Measurements from ENCODE around the gene MRPS11. TPM values are rescaled to one million over a fixed set of nuclear protein-coding genes. Genes with fewer than 3 reads are reported as not detected.

Gene MRPS11
- total and polyA plus RNA-seq, 9 of the 15 experiments (the other 6 are each of a cell fraction or from before 2014, with no cell fraction given), result 28.3 to 83.2 (median 53.1) TPM

DNA sequence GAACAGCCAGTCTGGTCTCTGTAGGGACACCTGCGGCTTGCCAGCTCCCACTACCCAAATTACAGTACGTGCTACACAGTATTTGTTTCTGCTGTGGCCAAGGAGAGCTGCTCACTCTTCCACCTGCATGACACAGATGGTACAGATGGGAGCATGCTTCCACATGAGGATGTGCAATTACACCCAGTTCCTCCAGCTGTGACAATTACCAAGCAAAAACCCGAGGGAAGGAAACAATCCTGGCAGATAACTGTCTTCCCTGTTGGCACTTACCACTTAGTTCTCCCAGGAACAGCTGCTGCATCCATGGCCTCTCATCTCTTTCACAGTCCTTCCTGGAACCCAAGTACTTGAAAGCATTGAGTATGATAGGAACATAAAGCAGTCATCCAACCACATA is 44.6 kb downstream of the MRPS11 start (continued):
- TF ChIP-seq, protein P1, sequence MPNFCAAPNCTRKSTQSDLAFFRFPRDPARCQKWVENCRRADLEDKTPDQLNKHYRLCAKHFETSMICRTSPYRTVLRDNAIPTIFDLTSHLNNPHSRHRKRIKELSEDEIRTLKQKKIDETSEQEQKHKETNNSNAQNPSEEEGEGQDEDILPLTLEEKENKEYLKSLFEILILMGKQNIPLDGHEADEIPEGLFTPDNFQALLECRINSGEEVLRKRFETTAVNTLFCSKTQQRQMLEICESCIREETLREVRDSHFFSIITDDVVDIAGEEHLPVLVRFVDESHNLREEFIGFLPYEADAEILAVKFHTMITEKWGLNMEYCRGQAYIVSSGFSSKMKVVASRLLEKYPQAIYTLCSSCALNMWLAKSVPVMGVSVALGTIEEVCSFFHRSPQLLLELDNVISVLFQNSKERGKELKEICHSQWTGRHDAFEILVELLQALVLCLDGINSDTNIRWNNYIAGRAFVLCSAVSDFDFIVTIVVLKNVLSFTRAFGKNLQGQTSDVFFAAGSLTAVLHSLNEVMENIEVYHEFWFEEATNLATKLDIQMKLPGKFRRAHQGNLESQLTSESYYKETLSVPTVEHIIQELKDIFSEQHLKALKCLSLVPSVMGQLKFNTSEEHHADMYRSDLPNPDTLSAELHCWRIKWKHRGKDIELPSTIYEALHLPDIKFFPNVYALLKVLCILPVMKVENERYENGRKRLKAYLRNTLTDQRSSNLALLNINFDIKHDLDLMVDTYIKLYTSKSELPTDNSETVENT (CRISPR knock-in tag; IDR thresholded peaks at IDR 0.05), result no peak
- TF ChIP-seq, protein P2, sequence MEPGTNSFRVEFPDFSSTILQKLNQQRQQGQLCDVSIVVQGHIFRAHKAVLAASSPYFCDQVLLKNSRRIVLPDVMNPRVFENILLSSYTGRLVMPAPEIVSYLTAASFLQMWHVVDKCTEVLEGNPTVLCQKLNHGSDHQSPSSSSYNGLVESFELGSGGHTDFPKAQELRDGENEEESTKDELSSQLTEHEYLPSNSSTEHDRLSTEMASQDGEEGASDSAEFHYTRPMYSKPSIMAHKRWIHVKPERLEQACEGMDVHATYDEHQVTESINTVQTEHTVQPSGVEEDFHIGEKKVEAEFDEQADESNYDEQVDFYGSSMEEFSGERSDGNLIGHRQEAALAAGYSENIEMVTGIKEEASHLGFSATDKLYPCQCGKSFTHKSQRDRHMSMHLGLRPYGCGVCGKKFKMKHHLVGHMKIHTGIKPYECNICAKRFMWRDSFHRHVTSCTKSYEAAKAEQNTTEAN (CRISPR knock-in tag; IDR thresholded peaks at IDR 0.05), result no peak
- TF ChIP-seq, protein P3, sequence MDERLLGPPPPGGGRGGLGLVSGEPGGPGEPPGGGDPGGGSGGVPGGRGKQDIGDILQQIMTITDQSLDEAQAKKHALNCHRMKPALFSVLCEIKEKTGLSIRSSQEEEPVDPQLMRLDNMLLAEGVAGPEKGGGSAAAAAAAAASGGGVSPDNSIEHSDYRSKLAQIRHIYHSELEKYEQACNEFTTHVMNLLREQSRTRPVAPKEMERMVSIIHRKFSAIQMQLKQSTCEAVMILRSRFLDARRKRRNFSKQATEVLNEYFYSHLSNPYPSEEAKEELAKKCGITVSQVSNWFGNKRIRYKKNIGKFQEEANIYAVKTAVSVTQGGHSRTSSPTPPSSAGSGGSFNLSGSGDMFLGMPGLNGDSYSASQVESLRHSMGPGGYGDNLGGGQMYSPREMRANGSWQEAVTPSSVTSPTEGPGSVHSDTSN (CRISPR knock-in tag; IDR thresholded peaks at IDR 0.05; ENCODE audit: low read depth), result no peak
- TF ChIP-seq, protein P3 (tag; conservative IDR thresholded peaks at IDR 0.05; ENCODE audit: low read depth), result no peak
- no peak for TF ChIP-seq CXXC5 (CRISPR knock-in tag; IDR thresholded peaks at IDR 0.05)

All from K562 (cell line).